SJSA1 (cell line): ENCODE results near the gene NID1. TPM values are rescaled to one million over a fixed set of nuclear protein-coding genes. Genes with fewer than 3 reads are reported as not detected.

ENCODE experiments used
- DNase-seq, 2 experiments: peaks; one replicate each; pipeline ENCODE4 v3.0.0-alpha.2; 2015 to 2020; ENCODE audit warnings: low spot score in 2 of 2, low read depth in 1 of 2
- H3K27ac ChIP-seq: fragments of 250-450 bp; sonication (Bioruptor Pico); 2 replicates; pipeline ENCODE4 v1.5.1; 2020; ENCODE audit warnings: mild to moderate bottlenecking, moderate library complexity
- H3K27me3 ChIP-seq: fragments of 250-450 bp; sonication (Bioruptor Pico); replicated peaks from 2 replicates; pipeline ENCODE4 v1.5.1; 2020; ENCODE audit warnings: mild to moderate bottlenecking, moderate library complexity
- H3K36me3 ChIP-seq: fragments of 250-450 bp; sonication (Bioruptor Pico); 2 replicates; pipeline ENCODE4 v1.5.1; 2020; ENCODE audit warnings: mild to moderate bottlenecking
- H3K4me1 ChIP-seq: fragments of 250-450 bp; sonication (Bioruptor Pico); replicated peaks from 2 replicates; pipeline ENCODE4 v1.6.1; 2021; ENCODE audit warnings: mild to moderate bottlenecking
- H3K4me3 ChIP-seq: fragments of 250-450 bp; sonication (Bioruptor Pico); 2 replicates; pipeline ENCODE4 v1.5.1; 2020; ENCODE audit warnings: mild to moderate bottlenecking
- H3K9me3 ChIP-seq: fragments of 250-450 bp; sonication (Bioruptor Pico); replicated peaks from 2 replicates; pipeline ENCODE4 v1.5.1; 2020; ENCODE audit warnings: mild to moderate bottlenecking
- total RNA-seq: library from RNA; depleted of rRNA; stranded (reverse); fragments of >200 nt; shearing (Covaris generic); gene quantifications from 2 replicates; pipeline ENCODE4 v1.2.3, GENCODE V29; 2014

Gene NID1
- total RNA-seq, 1 experiment from 2014 or later: 47.7 TPM

GRCh38 chr1:235942625-235942934 is 122.3 kb downstream of the NID1 start:
- Histone ChIP-seq H3K36me3 (no peaks in the 10 kb centered on the region), H3K27me3 (no peaks in the 10 kb centered on the region), H3K27ac (no peak overlapping the region), H3K4me3 (no peak overlapping the region), H3K4me1 (peaks cover 39% of the 10 kb centered on the region), H3K9me3 (no peaks in the 10 kb centered on the region; the same call in 1 of the 2 replicates)
- no peak for DNase-seq

GRCh38 chr1:235941876-235942624 is 122.8 kb downstream of the NID1 start:
- no peaks in the 10 kb centered on the region for H3K27me3 ChIP-seq
- H3K4me1 ChIP-seq: peaks cover 36% of the 10 kb centered on the region
- H3K9me3 ChIP-seq: no peaks in the 10 kb centered on the region; the same call in 1 of the 2 replicates
- no peak for DNase-seq
- no peaks in the 10 kb centered on the region for H3K36me3 ChIP-seq
- no peak overlapping the region for H3K27ac ChIP-seq
- H3K4me3 ChIP-seq: no peak overlapping the region

- no peaks in the 10 kb centered on the region for H3K36me3 ChIP-seq
- no peaks in the 10 kb centered on the region for H3K27me3 ChIP-seq
- no peak overlapping the region for H3K4me3 ChIP-seq
- no peaks in the 10 kb centered on the region; the same call in 1 of the 2 replicates for H3K9me3 ChIP-seq
- no peak for DNase-seq
- peaks cover 24% of the 10 kb centered on the region for H3K4me1 ChIP-seq
- no peak overlapping the region for H3K27ac ChIP-seq
Observed at GRCh38 chr1:235940285-235940684, 124.6 kb downstream of the NID1 start.

GRCh38 chr1:235939480-235939775 is 125.5 kb downstream of the NID1 start:
- no peaks in the 10 kb centered on the region; the same call in 1 of the 2 replicates for H3K9me3 ChIP-seq
- no peak overlapping the region for H3K27ac ChIP-seq
- no peak overlapping the region for H3K4me3 ChIP-seq
- no peaks in the 10 kb centered on the region for H3K36me3 ChIP-seq
- no peak for DNase-seq
- H3K27me3 ChIP-seq: no peaks in the 10 kb centered on the region
- peaks cover 24% of the 10 kb centered on the region for H3K4me1 ChIP-seq

GRCh38 chr1:235938709-235939479 is 126.0 kb downstream of the NID1 start:
- H3K36me3 ChIP-seq: no peaks in the 10 kb centered on the region
- DNase-seq: no peak
- H3K4me1 ChIP-seq: peaks cover 21% of the 10 kb centered on the region

GRCh38 chr1:235937123-235937522 is 127.8 kb downstream of the NID1 start:
- DNase-seq: peak in 1 of 2 experiments; percentile 13
- peaks cover 9% of the 10 kb centered on the region for H3K4me1 ChIP-seq
- no peaks in the 10 kb centered on the region for H3K27me3 ChIP-seq
- H3K27ac ChIP-seq: no peak overlapping the region
- no peak overlapping the region for H3K4me3 ChIP-seq
- H3K9me3 ChIP-seq: no peaks in the 10 kb centered on the region; the same call in 1 of the 2 replicates
- H3K36me3 ChIP-seq: no peaks in the 10 kb centered on the region

More at GRCh38 chr1:235938709-235939479, 126.0 kb downstream of the NID1 start:
- no peak overlapping the region for H3K27ac ChIP-seq
- no peak overlapping the region for H3K4me3 ChIP-seq
- H3K9me3 ChIP-seq: no peaks in the 10 kb centered on the region; the same call in 1 of the 2 replicates
- H3K27me3 ChIP-seq: no peaks in the 10 kb centered on the region

- no peak overlapping the region for H3K4me3 ChIP-seq
- H3K4me1 ChIP-seq: peaks cover 9% of the 10 kb centered on the region
- no peaks in the 10 kb centered on the region for H3K27me3 ChIP-seq
- H3K9me3 ChIP-seq: no peaks in the 10 kb centered on the region
- H3K27ac ChIP-seq: no peak overlapping the region
- no peaks in the 10 kb centered on the region for H3K36me3 ChIP-seq
- no peak for DNase-seq
Observed at GRCh38 chr1:235935235-235936225, 129.4 kb downstream of the NID1 start.

- no peak overlapping the region for H3K4me3 ChIP-seq
Observed at GRCh38 chr1:235933766-235934116, 131.1 kb downstream of the NID1 start.

GRCh38 chr1:235933017-235933765 is 131.7 kb downstream of the NID1 start:
- no peak for DNase-seq
- Histone ChIP-seq H3K27me3 (no peaks in the 10 kb centered on the region), H3K4me1 (no peaks in the 10 kb centered on the region), H3K27ac (no peak overlapping the region), H3K9me3 (no peaks in the 10 kb centered on the region), H3K36me3 (no peaks in the 10 kb centered on the region), H3K4me3 (no peak overlapping the region)

More at GRCh38 chr1:235933766-235934116, 131.1 kb downstream of the NID1 start:
- Histone ChIP-seq H3K4me1 (no peaks in the 10 kb centered on the region), H3K36me3 (no peaks in the 10 kb centered on the region), H3K27ac (no peak overlapping the region), H3K9me3 (no peaks in the 10 kb centered on the region), H3K27me3 (no peaks in the 10 kb centered on the region)
- DNase-seq: no peak

GRCh38 chr1:235932090-235932510 is 132.8 kb downstream of the NID1 start:
- Histone ChIP-seq H3K4me3 (no peak overlapping the region), H3K27ac (no peak overlapping the region), H3K27me3 (no peaks in the 10 kb centered on the region), H3K4me1 (no peaks in the 10 kb centered on the region), H3K36me3 (no peaks in the 10 kb centered on the region), H3K9me3 (no peaks in the 10 kb centered on the region)
- no peak for DNase-seq

GRCh38 chr1:235931171-235931738 is 133.6 kb downstream of the NID1 start:
- H3K9me3 ChIP-seq: no peaks in the 10 kb centered on the region
- H3K36me3 ChIP-seq: no peaks in the 10 kb centered on the region
- no peak for DNase-seq
- H3K27me3 ChIP-seq: no peaks in the 10 kb centered on the region
- no peaks in the 10 kb centered on the region for H3K4me1 ChIP-seq
- no peak overlapping the region for H3K27ac ChIP-seq
- no peak overlapping the region for H3K4me3 ChIP-seq

- Histone ChIP-seq H3K4me3 (no peak overlapping the region), H3K4me1 (no peaks in the 10 kb centered on the region), H3K27me3 (no peaks in the 10 kb centered on the region), H3K36me3 (no peaks in the 10 kb centered on the region), H3K9me3 (no peaks in the 10 kb centered on the region), H3K27ac (no peak overlapping the region)
- DNase-seq: no peak
Observed at GRCh38 chr1:235930543-235930942, 134.3 kb downstream of the NID1 start.

- H3K27me3 ChIP-seq: no peaks in the 10 kb centered on the region
- DNase-seq: no peak
- no peak overlapping the region for H3K27ac ChIP-seq
- H3K9me3 ChIP-seq: no peaks in the 10 kb centered on the region
- no peaks in the 10 kb centered on the region for H3K36me3 ChIP-seq
- H3K4me1 ChIP-seq: peaks cover 1% of the 10 kb centered on the region
- H3K4me3 ChIP-seq: no peak overlapping the region
Observed at GRCh38 chr1:235929216-235929615, 135.7 kb downstream of the NID1 start.
